ENCODE results near the gene RBMY1J.
"Not testable (repeated sequence)": the region's sequence is repeated elsewhere in the genome, so short reads cannot be mapped to it uniquely, and the experiment has no call there.

RBMY1J gene

GRCh38 chrY:22403110-22403509 is at the start of gene RBMY1J:
Gene RBMY1J, plus strand, starts transcription at chrY:22403410. Its CDS starts 2,038 bp downstream, at chrY:22405448.
- DNase-seq (ENCODE audit: low spot score): not testable (repeated sequence)

GRCh38 chrY:22367416-22367815 is 35.8 kb upstream of the RBMY1J start:
- no peak for DNase-seq (ENCODE audit: low spot score)

GRCh38 chrY:22370623-22371022 is 32.6 kb upstream of the RBMY1J start:
- no peak for DNase-seq (ENCODE audit: low spot score)

GRCh38 chrY:22373494-22373893 is 29.7 kb upstream of the RBMY1J start:
- no peak for DNase-seq (ENCODE audit: low spot score)

- not testable (repeated sequence) for DNase-seq (ENCODE audit: low spot score)
Measured at GRCh38 chrY:22444718-22445396, 41.6 kb downstream of the RBMY1J start.

- DNase-seq (ENCODE audit: low spot score): not testable (repeated sequence)
Measured at GRCh38 chrY:22455522-22455921, 52.3 kb downstream of the RBMY1J start.

GRCh38 chrY:22461962-22462361 is 58.8 kb downstream of the RBMY1J start:
- not testable (repeated sequence) for DNase-seq (ENCODE audit: low spot score)

Measured in hematopoietic multipotent progenitor cell treated with erythropoietin and hydrocortisone succinate and interleukin-3 and kit ligand, for 17 days (in vitro differentiated cells).